Measurements from ENCODE around the gene RANBP10. TPM values are rescaled to one million over a fixed set of nuclear protein-coding genes. Genes with fewer than 3 reads are reported as not detected.
A peak's percentile ranks its signal among the peaks of the same experiment; 100 is the strongest.

Gene RANBP10
- total and polyA plus RNA-seq, 2 of the 13 experiments (the other 11 are each of a cell fraction or from before 2014, with no cell fraction given), result 9.2 to 22.7 TPM

DNA sequence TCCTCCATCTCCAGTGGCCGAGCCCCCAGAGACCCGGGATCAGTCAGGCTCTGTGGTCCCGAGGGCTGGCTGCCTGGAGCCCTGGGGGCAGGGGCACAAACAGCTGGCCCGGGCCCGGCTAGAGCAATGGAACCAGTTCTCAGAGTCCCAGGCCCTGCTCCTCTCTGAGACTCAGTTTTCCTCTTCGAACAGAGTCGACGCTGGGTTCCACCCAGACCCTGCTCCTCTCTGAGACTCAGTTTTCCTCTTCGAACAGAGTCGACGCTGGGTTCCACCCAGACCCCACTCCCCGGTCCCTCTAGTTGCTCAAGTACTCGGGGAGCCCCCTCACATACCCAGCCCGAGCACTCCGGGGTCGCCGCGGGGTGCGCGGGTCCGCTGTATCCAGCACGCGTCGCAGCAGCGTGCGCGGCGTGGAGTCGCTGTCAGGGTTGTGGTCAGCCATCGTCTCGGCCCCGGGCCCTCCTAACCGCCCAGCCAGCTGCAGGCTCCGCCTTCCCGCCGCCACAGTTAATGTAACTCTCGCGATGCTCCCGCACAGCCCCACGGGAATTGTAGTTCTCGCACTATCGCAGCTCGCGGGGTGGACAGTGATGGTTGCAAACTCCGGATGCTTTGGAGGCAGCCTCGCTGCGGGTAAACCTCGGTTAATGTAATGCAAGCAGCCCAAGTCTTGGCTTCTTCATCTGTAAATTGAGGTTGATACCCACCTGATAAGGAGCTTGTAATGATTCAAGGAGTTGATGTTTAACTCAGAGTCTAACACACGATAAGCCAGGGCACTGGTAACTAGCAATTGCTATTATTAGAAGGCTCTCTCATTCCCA is 27.3 kb upstream of the RANBP10 start (continued):
- TF ChIP-seq GLMP (CRISPR knock-in tag; IDR thresholded peaks at IDR 0.05; ENCODE audit: borderline replicate concordance) (no peak), JUND (CRISPR knock-in tag; IDR thresholded peaks at IDR 0.05) (no peak), ZNF24 (IDR thresholded peaks at IDR 0.05) (no peak), ZNF292 (CRISPR knock-in tag; IDR thresholded peaks at IDR 0.05; ENCODE audit: borderline replicate concordance, low read depth) (no peak), RELA (CRISPR knock-in tag; IDR thresholded peaks at IDR 0.05) (0 out of 2 replicates have a peak, but pooled peaks have one; percentile 43), NPAS2 (CRISPR knock-in tag; IDR thresholded peaks at IDR 0.05; ENCODE audit: borderline replicate concordance) (no peak; the same call in 1 of the 2 replicates), RAD51 (IDR thresholded peaks at IDR 0.05; ENCODE audit: borderline replicate concordance) (no peak), ZC3H13 (CRISPR knock-in tag; IDR thresholded peaks at IDR 0.05) (peak; percentile 66), ZNF644 (CRISPR knock-in tag; IDR thresholded peaks at IDR 0.05; ENCODE audit: low read depth) (no peak), ZNF567 (CRISPR knock-in tag; IDR thresholded peaks at IDR 0.05; ENCODE audit: borderline replicate concordance) (peak; percentile 87; the same call in 1 of the 2 replicates), ZNF891 (CRISPR knock-in tag; IDR thresholded peaks at IDR 0.05) (peak; percentile 76; the same call in 1 of the 2 replicates), MLX (CRISPR knock-in tag; IDR thresholded peaks at IDR 0.05) (peak; percentile 33; the same call in 1 of the 2 replicates), ZFP41 (CRISPR knock-in tag; IDR thresholded peaks at IDR 0.05; ENCODE audit: borderline replicate concordance) (peak; percentile 91), PCBP2 (optimal IDR thresholded peaks at IDR 0.05; ENCODE audit: low read depth, low read length, poor library complexity, severe bottlenecking) (no peak), TFE3 (CRISPR knock-in tag; IDR thresholded peaks at IDR 0.05) (no peak; the same call in 1 of the 2 replicates), ZNF235 (CRISPR knock-in tag; IDR thresholded peaks at IDR 0.05; ENCODE audit: borderline replicate concordance) (no peak), PHF21A (CRISPR knock-in tag; IDR thresholded peaks at IDR 0.05) (0 out of 2 replicates have a peak, but pooled peaks have one; percentile 25), RFX3 (CRISPR knock-in tag; IDR thresholded peaks at IDR 0.05) (no peak), DNMT1 (CRISPR knock-in tag; IDR thresholded peaks at IDR 0.05) (no peak), ZNF225 (CRISPR knock-in tag; IDR thresholded peaks at IDR 0.05) (no peak), TCF12 (IDR thresholded peaks at IDR 0.05) (no peak), TCF12 (CRISPR knock-in tag; IDR thresholded peaks at IDR 0.05) (no peak), HMGA1 (CRISPR knock-in tag; conservative IDR thresholded peaks at IDR 0.05) (no peak; the same call in 1 of the 2 replicates)
- TF ChIP-seq, protein P1, sequence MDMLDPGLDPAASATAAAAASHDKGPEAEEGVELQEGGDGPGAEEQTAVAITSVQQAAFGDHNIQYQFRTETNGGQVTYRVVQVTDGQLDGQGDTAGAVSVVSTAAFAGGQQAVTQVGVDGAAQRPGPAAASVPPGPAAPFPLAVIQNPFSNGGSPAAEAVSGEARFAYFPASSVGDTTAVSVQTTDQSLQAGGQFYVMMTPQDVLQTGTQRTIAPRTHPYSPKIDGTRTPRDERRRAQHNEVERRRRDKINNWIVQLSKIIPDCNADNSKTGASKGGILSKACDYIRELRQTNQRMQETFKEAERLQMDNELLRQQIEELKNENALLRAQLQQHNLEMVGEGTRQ (IDR thresholded peaks at IDR 0.05; ENCODE audit: low read depth, low read length), result no peak
- TF ChIP-seq, protein P1 (CRISPR knock-in tag; IDR thresholded peaks at IDR 0.05; ENCODE audit: borderline replicate concordance), result no peak
- TF ChIP-seq, protein P2, sequence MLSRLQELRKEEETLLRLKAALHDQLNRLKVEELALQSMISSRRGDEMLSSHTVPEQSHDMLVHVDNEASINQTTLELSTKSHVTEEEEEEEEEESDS (CRISPR knock-in tag; IDR thresholded peaks at IDR 0.05; ENCODE audit: borderline replicate concordance), result peak; percentile 38; the same call in 1 of the 2 replicates

Measured in HepG2 (cell line).